GM10266 (cell line): ENCODE results near the gene ZNF717.
"Not testable (repeated sequence)": the region's sequence is repeated elsewhere in the genome, so short reads cannot be mapped to it uniquely, and the experiment has no call there.

Experiments
- DNase-seq: peaks from one replicate; pipeline ENCODE4 v3.0.0; 2012; ENCODE audit errors: extremely low spot score
- TF ChIP-seq, protein P1 (sequence below): IDR thresholded peaks from 2 replicates; pipeline ENCODE4 v1.5.1; 2012; ENCODE audit warnings: mild to moderate bottlenecking, low read depth; ENCODE audit not compliant: control insufficient read depth, insufficient read depth; ENCODE audit errors: missing control alignments

The ZNF717 gene

GRCh38 chr3:75785081-75785755 lies at the start of gene ZNF717:
TSS of gene ZNF717 (minus strand) at chr3:75785549. CDS start at chr3:75783362, 2,187 bp downstream.
- peak; percentile 9 for DNase-seq

DNA sequence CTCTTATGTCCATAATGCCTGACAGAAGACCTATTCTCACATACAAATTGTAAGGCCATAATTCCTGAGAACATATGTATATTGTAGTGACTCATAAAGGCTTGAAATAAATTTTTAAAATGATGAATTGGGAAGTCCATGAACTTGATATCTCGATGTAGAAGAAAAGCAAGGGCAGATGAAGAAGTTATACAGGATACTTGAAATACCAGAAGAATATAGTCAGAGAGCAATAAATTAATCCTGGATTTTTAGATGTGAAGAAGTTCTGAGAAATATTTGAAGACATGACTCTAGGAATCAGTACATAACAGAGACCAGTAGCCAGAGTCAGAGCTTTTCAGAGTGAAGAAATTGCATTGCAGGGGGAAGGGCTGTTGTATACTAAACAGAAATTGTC lies 45.7 kb upstream of the ZNF717 start:
- not testable (repeated sequence) for DNase-seq

DNA sequence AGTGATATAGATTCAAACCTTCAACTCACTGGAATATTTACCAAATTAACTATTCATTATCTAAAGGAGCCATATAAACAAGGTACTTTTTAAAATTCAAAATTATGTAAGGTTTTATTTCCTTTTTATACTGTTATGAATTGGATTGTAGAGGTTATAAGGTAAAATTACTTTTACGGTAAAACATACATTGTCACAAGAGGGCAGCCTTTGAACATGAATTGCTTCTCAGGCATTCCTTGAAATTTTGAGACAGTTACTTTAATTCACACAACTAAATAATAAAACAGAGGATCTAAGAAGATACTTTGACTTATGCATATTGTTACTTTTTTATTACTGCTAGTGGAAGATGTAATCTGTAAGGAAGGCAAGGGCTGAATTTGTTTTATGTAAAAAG lies 32.7 kb upstream of the ZNF717 start:
- DNase-seq: not testable (repeated sequence)

DNA sequence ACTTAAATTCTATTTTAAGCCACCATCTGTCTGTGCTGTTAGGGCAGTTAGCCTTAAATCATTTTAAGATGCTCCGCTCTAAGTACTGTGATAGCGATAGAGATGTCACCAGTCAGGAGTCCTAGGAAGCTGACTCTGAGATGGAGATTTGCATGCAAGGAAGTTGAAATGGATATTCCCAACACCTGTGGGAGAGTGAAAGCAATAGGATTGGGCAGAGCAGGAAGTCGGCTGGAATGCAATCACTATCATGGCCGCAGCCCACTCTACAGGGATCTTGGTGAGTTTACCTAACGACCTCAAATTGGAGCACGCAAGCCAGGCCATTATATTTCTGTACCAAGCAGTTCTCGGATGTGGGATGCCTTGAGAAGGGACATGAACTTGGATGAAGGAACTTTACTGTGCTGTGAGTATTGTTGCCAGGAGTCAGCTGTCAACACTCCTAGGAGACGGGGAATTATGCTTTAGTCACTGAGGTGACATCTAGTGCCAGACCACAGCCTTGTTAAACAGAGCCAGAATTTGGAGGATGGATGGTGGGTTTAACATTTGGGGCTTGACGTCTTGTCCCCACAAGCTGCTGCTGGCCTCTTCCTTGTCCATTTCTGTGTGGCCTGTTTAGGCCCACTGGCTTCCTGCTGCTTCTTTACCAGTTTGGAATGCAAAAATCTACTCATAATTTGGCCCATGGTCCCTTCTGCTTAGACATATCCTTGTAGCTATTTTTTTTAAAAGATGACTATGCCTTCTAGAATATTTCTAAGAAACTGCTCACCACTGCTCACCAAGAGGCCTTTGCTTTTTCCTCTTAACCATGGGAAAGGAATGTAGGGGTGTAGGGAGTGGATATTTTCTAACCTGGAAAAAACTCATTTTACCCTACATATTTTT lies 31.2 kb upstream of the ZNF717 start:
- DNase-seq: not testable (repeated sequence)

GRCh38 chr3:75814797-75815196 lies 29.4 kb upstream of the ZNF717 start:
- no peak for DNase-seq
- TF ChIP-seq, protein P1, sequence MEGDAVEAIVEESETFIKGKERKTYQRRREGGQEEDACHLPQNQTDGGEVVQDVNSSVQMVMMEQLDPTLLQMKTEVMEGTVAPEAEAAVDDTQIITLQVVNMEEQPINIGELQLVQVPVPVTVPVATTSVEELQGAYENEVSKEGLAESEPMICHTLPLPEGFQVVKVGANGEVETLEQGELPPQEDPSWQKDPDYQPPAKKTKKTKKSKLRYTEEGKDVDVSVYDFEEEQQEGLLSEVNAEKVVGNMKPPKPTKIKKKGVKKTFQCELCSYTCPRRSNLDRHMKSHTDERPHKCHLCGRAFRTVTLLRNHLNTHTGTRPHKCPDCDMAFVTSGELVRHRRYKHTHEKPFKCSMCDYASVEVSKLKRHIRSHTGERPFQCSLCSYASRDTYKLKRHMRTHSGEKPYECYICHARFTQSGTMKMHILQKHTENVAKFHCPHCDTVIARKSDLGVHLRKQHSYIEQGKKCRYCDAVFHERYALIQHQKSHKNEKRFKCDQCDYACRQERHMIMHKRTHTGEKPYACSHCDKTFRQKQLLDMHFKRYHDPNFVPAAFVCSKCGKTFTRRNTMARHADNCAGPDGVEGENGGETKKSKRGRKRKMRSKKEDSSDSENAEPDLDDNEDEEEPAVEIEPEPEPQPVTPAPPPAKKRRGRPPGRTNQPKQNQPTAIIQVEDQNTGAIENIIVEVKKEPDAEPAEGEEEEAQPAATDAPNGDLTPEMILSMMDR: no peak

- DNase-seq: no peak
- TF ChIP-seq, protein P1: no peak
These were observed 2.8 kb downstream of the ZNF717 start for GRCh38 chr3:75782506-75782905.

- TF ChIP-seq, protein P1: no peak
- no peak for DNase-seq
These were observed 4.1 kb downstream of the ZNF717 start for GRCh38 chr3:75781079-75781745.

- DNase-seq: not testable (repeated sequence)
These were observed 7.6 kb downstream of the ZNF717 start for GRCh38 chr3:75777742-75778141.

DNA sequence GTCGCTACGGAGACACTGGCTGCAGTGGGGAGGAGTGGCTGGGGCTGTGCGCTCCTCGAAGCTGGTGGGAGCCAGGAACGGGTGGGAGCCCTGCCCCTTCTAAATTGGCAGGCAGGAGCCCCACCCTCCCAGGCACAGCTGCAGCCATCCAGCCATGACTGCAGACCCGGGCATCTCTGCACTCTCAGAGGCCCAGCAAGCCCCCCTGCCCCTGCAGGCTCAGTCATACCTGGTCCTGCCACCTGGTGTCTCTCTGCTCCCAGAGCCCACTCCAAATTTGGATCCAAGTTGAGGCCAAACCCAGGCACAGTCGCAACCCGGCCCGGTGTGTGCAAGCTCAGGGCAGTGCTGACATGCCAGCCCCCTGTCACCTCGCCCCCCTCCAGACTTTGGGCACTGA lies 13.7 kb downstream of the ZNF717 start:
- not testable (repeated sequence) for DNase-seq

GRCh38 chr3:75768303-75769017 lies 16.9 kb downstream of the ZNF717 start:
- no peak for DNase-seq
- TF ChIP-seq, protein P1: no peak
